DND-41 (cell line): ENCODE data around the gene PLSCR2.

ENCODE experiments used
- ATAC-seq: fragments of 200-7000 bp; cut with Tn5 transposase; 3 replicates; pipeline ENCODE4 v1.9.1; 2021; ENCODE audit warnings: low read depth; ENCODE audit not compliant: insufficient read depth
- DNase-seq: peaks from one replicate; pipeline ENCODE4 v3.0.0-alpha.2; 2020
- H2AFZ ChIP-seq: 2 replicates; pipeline ENCODE4 v1.6.0; 2012; ENCODE audit warnings: low read depth, low read length
- H3K27ac ChIP-seq: 2 replicates; pipeline ENCODE4 v1.5.1; 2012; ENCODE audit warnings: low read length, inconsistent platforms
- H3K27me3 ChIP-seq: fragments of 200-600 bp; sonication (generic); 2 replicates; pipeline ENCODE4 v1.6.0; 2012; ENCODE audit warnings: low read length, mild to moderate bottlenecking, inconsistent platforms; ENCODE audit not compliant: insufficient read depth, poor library complexity
- H3K36me3 ChIP-seq: 2 replicates; pipeline ENCODE4 v1.5.1; 2012; ENCODE audit warnings: low read length, inconsistent platforms; ENCODE audit not compliant: insufficient read depth
- H3K4me1 ChIP-seq: 2 replicates; pipeline ENCODE4 v1.5.1; 2012; ENCODE audit warnings: mild to moderate bottlenecking, low read length; ENCODE audit not compliant: insufficient read depth
- H3K4me2 ChIP-seq: 2 replicates; pipeline ENCODE4 v1.6.0; 2012; ENCODE audit warnings: mild to moderate bottlenecking, moderate library complexity, low read length, inconsistent platforms; ENCODE audit not compliant: insufficient read depth
- H3K4me3 ChIP-seq, 2 experiments: fragments of 200-600 bp in 1 of 2; shearing (Covaris generic) in 1 of 2; 2 replicates each; pipeline ENCODE4 v1.5.1; 2012 to 2016; ENCODE audit warnings: inconsistent platforms in 2 of 2, low read length in 2 of 2, mild to moderate bottlenecking in 2 of 2, low read depth in 1 of 2, moderate library complexity in 1 of 2
- H3K79me2 ChIP-seq: 2 replicates; pipeline ENCODE4 v1.6.0; 2012; ENCODE audit warnings: low read length, inconsistent platforms; ENCODE audit not compliant: insufficient read depth
- H3K9ac ChIP-seq: 2 replicates; pipeline ENCODE4 v1.6.0; 2012; ENCODE audit warnings: low read depth, mild to moderate bottlenecking, inconsistent platforms, low read length, moderate library complexity
- H3K9me3 ChIP-seq: 2 replicates; pipeline ENCODE4 v1.5.1; 2012; ENCODE audit warnings: low read length, moderate library complexity, mild to moderate bottlenecking, inconsistent platforms; ENCODE audit not compliant: insufficient read depth, severe bottlenecking
- H4K20me1 ChIP-seq: 2 replicates; pipeline ENCODE4 v1.6.0; 2012; ENCODE audit warnings: low read length; ENCODE audit not compliant: insufficient read depth
- EZH2 ChIP-seq: IDR thresholded peaks from 3 replicates; pipeline ENCODE4 v1.6.1; 2012; ENCODE audit warnings: borderline replicate concordance, low read depth, mild to moderate bottlenecking, moderate library complexity, low read length, inconsistent platforms; ENCODE audit not compliant: severe bottlenecking
- TF ChIP-seq, protein P1 (sequence below): IDR thresholded peaks from 2 replicates; pipeline ENCODE4 v1.5.1; 2012; ENCODE audit warnings: borderline replicate concordance, low read length, moderate library complexity, mild to moderate bottlenecking; ENCODE audit not compliant: poor library complexity, severe bottlenecking; ENCODE audit errors: extremely low read depth

The PLSCR2 gene

GRCh38 chr3:146511402-146512134 is 42.2 kb upstream of the PLSCR2 start:
- TF ChIP-seq, protein P1, sequence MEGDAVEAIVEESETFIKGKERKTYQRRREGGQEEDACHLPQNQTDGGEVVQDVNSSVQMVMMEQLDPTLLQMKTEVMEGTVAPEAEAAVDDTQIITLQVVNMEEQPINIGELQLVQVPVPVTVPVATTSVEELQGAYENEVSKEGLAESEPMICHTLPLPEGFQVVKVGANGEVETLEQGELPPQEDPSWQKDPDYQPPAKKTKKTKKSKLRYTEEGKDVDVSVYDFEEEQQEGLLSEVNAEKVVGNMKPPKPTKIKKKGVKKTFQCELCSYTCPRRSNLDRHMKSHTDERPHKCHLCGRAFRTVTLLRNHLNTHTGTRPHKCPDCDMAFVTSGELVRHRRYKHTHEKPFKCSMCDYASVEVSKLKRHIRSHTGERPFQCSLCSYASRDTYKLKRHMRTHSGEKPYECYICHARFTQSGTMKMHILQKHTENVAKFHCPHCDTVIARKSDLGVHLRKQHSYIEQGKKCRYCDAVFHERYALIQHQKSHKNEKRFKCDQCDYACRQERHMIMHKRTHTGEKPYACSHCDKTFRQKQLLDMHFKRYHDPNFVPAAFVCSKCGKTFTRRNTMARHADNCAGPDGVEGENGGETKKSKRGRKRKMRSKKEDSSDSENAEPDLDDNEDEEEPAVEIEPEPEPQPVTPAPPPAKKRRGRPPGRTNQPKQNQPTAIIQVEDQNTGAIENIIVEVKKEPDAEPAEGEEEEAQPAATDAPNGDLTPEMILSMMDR: no peak
- TF ChIP-seq EZH2: no peak

GRCh38 chr3:146507331-146508120 is 38.2 kb upstream of the PLSCR2 start:
- no peaks in the 10 kb centered on the region for H3K79me2 ChIP-seq
- H3K4me1 ChIP-seq: no peaks in the 10 kb centered on the region
- H2AFZ ChIP-seq: no peak overlapping the region
- no peak for TF ChIP-seq EZH2
- TF ChIP-seq, protein P1: no peak
- no peaks in the 10 kb centered on the region for H3K9me3 ChIP-seq
- ATAC-seq (no peak), DNase-seq (no peak)
- no peak overlapping the region for H3K4me3 ChIP-seq
- H3K4me2 ChIP-seq: no peak overlapping the region
- H3K27me3 ChIP-seq: no peaks in the 10 kb centered on the region
- no peaks in the 10 kb centered on the region; the same call in 1 of the 2 replicates for H3K36me3 ChIP-seq
- H3K9ac ChIP-seq: no peak overlapping the region
- H4K20me1 ChIP-seq: no peaks in the 10 kb centered on the region
- no peak overlapping the region for H3K27ac ChIP-seq

More at GRCh38 chr3:146511402-146512134, 42.2 kb upstream of the PLSCR2 start:
- H3K36me3 ChIP-seq: peaks cover 24% of the 10 kb centered on the region
- H3K4me2 ChIP-seq: no peak overlapping the region
- H2AFZ ChIP-seq: no peak overlapping the region
- ATAC-seq (no peak), DNase-seq (no peak)
- no peaks in the 10 kb centered on the region for H3K79me2 ChIP-seq
- no peak overlapping the region for H3K27ac ChIP-seq
- no peaks in the 10 kb centered on the region for H3K9me3 ChIP-seq
- H4K20me1 ChIP-seq: no peaks in the 10 kb centered on the region
- H3K4me1 ChIP-seq: no peaks in the 10 kb centered on the region
- H3K4me3 ChIP-seq: no peak overlapping the region
- no peak overlapping the region for H3K9ac ChIP-seq
- H3K27me3 ChIP-seq: no peaks in the 10 kb centered on the region

GRCh38 chr3:146505516-146505915 is 36.2 kb upstream of the PLSCR2 start:
- Histone ChIP-seq H4K20me1 (no peaks in the 10 kb centered on the region), H3K79me2 (no peaks in the 10 kb centered on the region), H3K4me3 (no peak overlapping the region), H3K9me3 (no peaks in the 10 kb centered on the region), H3K27me3 (no peaks in the 10 kb centered on the region), H3K27ac (no peak overlapping the region), H3K4me2 (no peak overlapping the region), H3K9ac (no peak overlapping the region), H3K4me1 (no peaks in the 10 kb centered on the region), H2AFZ (no peak overlapping the region), H3K36me3 (no peaks in the 10 kb centered on the region)
- DNase-seq (no peak), ATAC-seq (no peak)
- TF ChIP-seq, protein P1: no peak
- no peak for TF ChIP-seq EZH2
